Transverse colon (tissue), 3 donors: ENCODE results near the gene RMND5A.

ENCODE experiments used
- EP300 ChIP-seq: sonication (generic); formaldehyde crosslinking; IDR thresholded peaks from one replicate; pipeline ENCODE4 v1.6.1; 2017; ENCODE audit warnings: antibody characterized with exemption, low read depth
- POLR2A ChIP-seq: fragments of 450-650 bp; IDR thresholded peaks from one replicate; pipeline ENCODE4 v1.6.1; 2016; ENCODE audit warnings: antibody characterized with exemption, mild to moderate bottlenecking, moderate library complexity
- TF ChIP-seq, protein P1 (sequence below), 5 experiments: fragments of 200-600 bp in 3 of 5; fragments of 450-650 bp in 2 of 5; sonication (generic) in 3 of 5; IDR thresholded peaks; 1 replicate in 2 of 5; 2 replicates in 3 of 5; pipeline ENCODE4 v1.5.1; 2016 to 2017; ENCODE audit warnings: antibody characterized with exemption in 5 of 5, inconsistent platforms in 3 of 5, mild to moderate bottlenecking in 2 of 5, moderate library complexity in 1 of 5

DNA sequence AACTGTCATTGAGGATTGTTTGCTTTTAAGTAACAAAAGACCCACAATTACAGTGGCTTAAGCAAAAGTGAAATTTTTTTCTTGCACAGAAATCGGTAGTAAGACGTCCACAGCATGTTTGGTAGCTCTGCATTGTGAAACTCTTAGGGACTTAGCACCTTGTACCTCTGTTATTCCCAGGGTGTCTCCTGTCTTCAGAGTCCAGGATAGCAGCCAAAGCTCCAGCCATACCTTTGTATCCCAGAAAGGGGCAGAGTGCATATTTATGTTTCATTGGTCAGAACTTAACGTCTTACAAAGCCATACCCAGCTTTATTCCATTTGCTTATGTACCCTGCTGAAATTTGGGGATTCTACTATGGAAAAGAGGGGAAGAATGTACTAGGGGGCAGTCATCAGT, 32.8 kb downstream of the RMND5A start:
- TF ChIP-seq, protein P1, sequence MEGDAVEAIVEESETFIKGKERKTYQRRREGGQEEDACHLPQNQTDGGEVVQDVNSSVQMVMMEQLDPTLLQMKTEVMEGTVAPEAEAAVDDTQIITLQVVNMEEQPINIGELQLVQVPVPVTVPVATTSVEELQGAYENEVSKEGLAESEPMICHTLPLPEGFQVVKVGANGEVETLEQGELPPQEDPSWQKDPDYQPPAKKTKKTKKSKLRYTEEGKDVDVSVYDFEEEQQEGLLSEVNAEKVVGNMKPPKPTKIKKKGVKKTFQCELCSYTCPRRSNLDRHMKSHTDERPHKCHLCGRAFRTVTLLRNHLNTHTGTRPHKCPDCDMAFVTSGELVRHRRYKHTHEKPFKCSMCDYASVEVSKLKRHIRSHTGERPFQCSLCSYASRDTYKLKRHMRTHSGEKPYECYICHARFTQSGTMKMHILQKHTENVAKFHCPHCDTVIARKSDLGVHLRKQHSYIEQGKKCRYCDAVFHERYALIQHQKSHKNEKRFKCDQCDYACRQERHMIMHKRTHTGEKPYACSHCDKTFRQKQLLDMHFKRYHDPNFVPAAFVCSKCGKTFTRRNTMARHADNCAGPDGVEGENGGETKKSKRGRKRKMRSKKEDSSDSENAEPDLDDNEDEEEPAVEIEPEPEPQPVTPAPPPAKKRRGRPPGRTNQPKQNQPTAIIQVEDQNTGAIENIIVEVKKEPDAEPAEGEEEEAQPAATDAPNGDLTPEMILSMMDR (IDR thresholded peaks at IDR 0.05): no peak
- no peak for TF ChIP-seq POLR2A
- TF ChIP-seq EP300: no peak
